Suppressor macrophage treated with lipopolysaccharide for 4 hours (primary cell): ENCODE measurements around the gene TBX6.

Source experiments
- DNase-seq: peaks from one replicate; pipeline ENCODE4 v3.0.0-alpha.2; 2020

The TBX6 gene

GRCh38 chr16:30085820-30086219, 5.9 kb downstream of the TBX6 start:
- DNase-seq, result no peak

- DNase-seq, result no peak
Measured at GRCh38 chr16:30085247-30085646, 6.5 kb downstream of the TBX6 start.

GRCh38 chr16:30084816-30085159, 6.9 kb downstream of the TBX6 start:
- DNase-seq, result no peak

- DNase-seq, result no peak
Measured at GRCh38 chr16:30084096-30084815, 7.5 kb downstream of the TBX6 start.

GRCh38 chr16:30083216-30084055, 8.3 kb downstream of the TBX6 start:
- DNase-seq, result no peak

- DNase-seq, result no peak
Measured at GRCh38 chr16:30082545-30083090, 9.1 kb downstream of the TBX6 start.

GRCh38 chr16:30079480-30079879, 12.2 kb downstream of the TBX6 start:
- no peak for DNase-seq

GRCh38 chr16:30078744-30079143, 13.0 kb downstream of the TBX6 start:
- DNase-seq, result no peak

- peak; percentile 47 for DNase-seq
Measured at GRCh38 chr16:30077656-30078055, 14.1 kb downstream of the TBX6 start.

GRCh38 chr16:30076276-30076791, 15.4 kb downstream of the TBX6 start:
- no peak for DNase-seq

- DNase-seq, result peak; percentile 95
Measured at GRCh38 chr16:30075503-30076275, 16.0 kb downstream of the TBX6 start, which contains the start of gene PPP4C. Gene PPP4C, plus strand, starts transcription at chr16:30075994. Its CDS starts 384 bp downstream, at chr16:30076378.

GRCh38 chr16:30070490-30070889, 21.2 kb downstream of the TBX6 start:
- no peak for DNase-seq

- DNase-seq, result no peak
Measured at GRCh38 chr16:30069611-30070462, 21.9 kb downstream of the TBX6 start.

- peak; percentile 41 for DNase-seq
Measured at GRCh38 chr16:30068750-30069610, 22.7 kb downstream of the TBX6 start.

- no peak for DNase-seq
Measured at GRCh38 chr16:30068333-30068732, 23.4 kb downstream of the TBX6 start.

GRCh38 chr16:30067584-30067916, 24.2 kb downstream of the TBX6 start:
- DNase-seq, result no peak

- peak; percentile 38 for DNase-seq
Measured at GRCh38 chr16:30066761-30067583, 24.8 kb downstream of the TBX6 start.

GRCh38 chr16:30065943-30066760, 25.6 kb downstream of the TBX6 start:
- DNase-seq, result peak; percentile 70
